H1 (cell line): Measurements from ENCODE around the gene GRIK1. TPM values are rescaled to one million over a fixed set of nuclear protein-coding genes. Genes with fewer than 3 reads are reported as not detected.

Source experiments
- CTCF ChIA-PET: fragments of 300-600 bp; sonication (Branson Sonifier 250); formaldehyde crosslinking; loops from one replicate; lab custom pipeline; 2021; ENCODE audit not compliant: partially characterized antibody; lab: Charles Lee
- POLR2A ChIA-PET: fragments of 300-600 bp; sonication (Branson Sonifier 250); formaldehyde crosslinking; loops from one replicate; lab custom pipeline; 2021; ENCODE audit warnings: inconsistent platforms; ENCODE audit not compliant: partially characterized antibody; lab: Charles Lee
- DNase-seq, 2 experiments: peaks; one replicate each; pipeline versions ENCODE4 v3.0.0 to v3.0.0-alpha.2; 2010 to 2022; ENCODE audit warnings: low spot score in 2 of 2, low read depth in 1 of 2, mixed read lengths in 1 of 2
- FAIRE-seq: peaks from 2 replicates; lab custom pipeline; 2011; peaks lifted over from hg19 to GRCh38; lab: Jason Lieb, UNC
- H2AFZ ChIP-seq: 2 replicates; pipeline ENCODE4 v1.8.1; 2012; ENCODE audit warnings: low read length, inconsistent platforms
- H2AK5ac ChIP-seq: 2 replicates; pipeline ENCODE4 v1.6.1; 2013; ENCODE audit warnings: low read depth, low read length
- H2BK120ac ChIP-seq: replicated peaks from 2 replicates; pipeline ENCODE3; 2013; ENCODE audit warnings: low read depth, low read length, inconsistent platforms
- H2BK12ac ChIP-seq: 2 replicates; pipeline ENCODE4 v1.6.1; 2013; ENCODE audit warnings: low read depth, low read length
- H2BK15ac ChIP-seq: 2 replicates; pipeline ENCODE4 v1.6.1; 2013; ENCODE audit warnings: low read length
- H2BK20ac ChIP-seq: 2 replicates; pipeline ENCODE4 v1.6.1; 2013; ENCODE audit warnings: low read length
- H2BK5ac ChIP-seq: 2 replicates; pipeline ENCODE4 v1.6.1; 2013; ENCODE audit warnings: low read depth, low read length
- H3K14ac ChIP-seq: 2 replicates; pipeline ENCODE4 v1.6.1; 2013; ENCODE audit warnings: inconsistent platforms; ENCODE audit not compliant: insufficient read length
- H3K18ac ChIP-seq: 2 replicates; pipeline ENCODE4 v1.6.1; 2013; ENCODE audit warnings: low read length; ENCODE audit errors: extremely low read depth
- H3K23ac ChIP-seq: 2 replicates; pipeline ENCODE4 v1.6.1; 2013; ENCODE audit warnings: inconsistent platforms; ENCODE audit not compliant: insufficient read length
- H3K23me2 ChIP-seq: 2 replicates; pipeline ENCODE4 v1.6.1; 2013; ENCODE audit warnings: low read depth, low read length
- H3K27ac ChIP-seq: 2 replicates; pipeline ENCODE4 v1.6.1; 2011; ENCODE audit warnings: low read depth, low read length, inconsistent platforms
- H3K27me3 ChIP-seq, 4 experiments: replicated peaks in 1 of 4; 1 replicate in 1 of 4; 2 replicates in 3 of 4; pipeline versions ENCODE4 v1.6.1 to v1.8.1; 2011 to 2013; ENCODE audit warnings: low read length in 3 of 4, mild to moderate bottlenecking in 3 of 4, inconsistent platforms in 2 of 4, mixed read lengths in 2 of 4, moderate library complexity in 1 of 4; ENCODE audit not compliant: control insufficient read depth in 3 of 4, insufficient read depth in 3 of 4; ENCODE audit errors: extremely low read depth in 1 of 4
- H3K36me3 ChIP-seq, 4 experiments: 2 replicates each; pipeline versions ENCODE4 v1.6.1 to v1.8.1; 2011 to 2013; ENCODE audit warnings: mild to moderate bottlenecking in 4 of 4, low read length in 3 of 4, moderate library complexity in 2 of 4, control low read depth in 1 of 4, inconsistent platforms in 1 of 4; ENCODE audit not compliant: insufficient read depth in 4 of 4, control insufficient read depth in 2 of 4
- H3K4ac ChIP-seq: replicated peaks from 2 replicates; pipeline ENCODE3; 2013; ENCODE audit warnings: low read length, low read depth, mixed read lengths, inconsistent platforms; ENCODE audit not compliant: insufficient read length
- H3K4me1 ChIP-seq, 4 experiments: replicated peaks in 1 of 4; 1 replicate in 1 of 4; 2 replicates in 3 of 4; pipeline versions ENCODE4 v1.6.1 to v1.8.1; 2011 to 2013; ENCODE audit warnings: low read length in 3 of 4, inconsistent platforms in 2 of 4, mixed read lengths in 1 of 4; ENCODE audit not compliant: insufficient read depth in 4 of 4, control insufficient read depth in 3 of 4
- H3K4me2 ChIP-seq, 2 experiments: 2 replicates each; pipeline versions ENCODE4 v1.6.1 to v1.8.1; 2011 to 2013; ENCODE audit warnings: low read depth in 2 of 2, low read length in 2 of 2, control low read depth in 1 of 2, inconsistent platforms in 1 of 2, mild to moderate bottlenecking in 1 of 2; ENCODE audit not compliant: insufficient read depth in 1 of 2
- H3K4me3 ChIP-seq, 4 experiments: fragments of 200-600, 300-600 bp in 1 of 4; sonication (generic), shearing (Covaris generic), sonication (Bioruptor Twin) in 1 of 4; 2 replicates each; pipeline versions ENCODE4 v1.5.1 to v1.8.1; 2011 to 2016; ENCODE audit warnings: low read length in 4 of 4, low read depth in 3 of 4, control low read depth in 2 of 4, inconsistent platforms in 2 of 4, mild to moderate bottlenecking in 2 of 4, mixed read lengths in 1 of 4, moderate library complexity in 1 of 4; ENCODE audit not compliant: insufficient read depth in 2 of 4; ENCODE audit errors: extremely low read depth in 1 of 4
- H3K56ac ChIP-seq: replicated peaks from 2 replicates; pipeline ENCODE3; 2013; ENCODE audit warnings: low read depth, mild to moderate bottlenecking, mixed read lengths, low read length, inconsistent platforms; ENCODE audit not compliant: insufficient read length
- H3K79me1 ChIP-seq: 2 replicates; pipeline ENCODE4 v1.6.1; 2013; ENCODE audit warnings: low read depth, low read length, control low read depth
- H3K79me2 ChIP-seq, 2 experiments: 2 replicates each; pipeline versions ENCODE4 v1.6.1 to v1.8.1; 2012 to 2013; ENCODE audit warnings: low read length in 2 of 2, mild to moderate bottlenecking in 2 of 2, inconsistent platforms in 1 of 2; ENCODE audit not compliant: insufficient read depth in 2 of 2, control insufficient read depth in 1 of 2
- H3K9ac ChIP-seq, 4 experiments: replicated peaks in 1 of 4; 1 replicate in 1 of 4; 2 replicates in 3 of 4; pipeline versions ENCODE4 v1.6.1 to v1.8.1; 2011 to 2013; ENCODE audit warnings: low read depth in 3 of 4, low read length in 3 of 4, control low read depth in 2 of 4, mild to moderate bottlenecking in 2 of 4, moderate library complexity in 2 of 4, inconsistent platforms in 1 of 4; ENCODE audit errors: extremely low read depth in 1 of 4
- H3K9me3 ChIP-seq, 2 experiments: 2 replicates each; pipeline versions ENCODE4 v1.6.1 to v1.8.1; 2012 to 2013; ENCODE audit warnings: mild to moderate bottlenecking in 2 of 2, moderate library complexity in 2 of 2, control low read depth in 1 of 2, inconsistent platforms in 1 of 2, low read depth in 1 of 2, low read length in 1 of 2, mixed read lengths in 1 of 2; ENCODE audit not compliant: insufficient read depth in 2 of 2
- H4K20me1 ChIP-seq, 2 experiments: replicated peaks in 1 of 2; 2 replicates each; pipeline versions ENCODE3 to v1.8.1; 2011 to 2013; ENCODE audit warnings: inconsistent platforms in 2 of 2, low read length in 2 of 2, mild to moderate bottlenecking in 1 of 2; ENCODE audit not compliant: insufficient read depth in 2 of 2, control insufficient read depth in 1 of 2
- H4K5ac ChIP-seq: 2 replicates; pipeline ENCODE4 v1.6.1; 2013; ENCODE audit warnings: low read length, low read depth, mixed read lengths, inconsistent platforms; ENCODE audit not compliant: insufficient read length
- H4K8ac ChIP-seq: 2 replicates; pipeline ENCODE4 v1.8.0; 2013; ENCODE audit warnings: mild to moderate bottlenecking, moderate library complexity, low read length, inconsistent platforms; ENCODE audit not compliant: insufficient read depth; ENCODE audit errors: extremely low read depth
- H4K91ac ChIP-seq: replicated peaks from 2 replicates; pipeline ENCODE3; 2013; ENCODE audit warnings: low read length, mixed read lengths, inconsistent platforms; ENCODE audit not compliant: insufficient read length
- BCL11A ChIP-seq, 2 experiments: IDR thresholded peaks; one replicate each; pipeline ENCODE4 v1.6.1; 2011; ENCODE audit warnings: low read depth in 2 of 2, low read length in 2 of 2, mild to moderate bottlenecking in 2 of 2
- POLR2A ChIP-seq, 2 experiments: IDR thresholded peaks; 1 replicate in 1 of 2; 2 replicates in 1 of 2; pipeline ENCODE4 v1.6.1; 2011; ENCODE audit warnings: low read depth in 2 of 2, low read length in 2 of 2, mild to moderate bottlenecking in 2 of 2; ENCODE audit errors: control extremely low read depth in 1 of 2
- RNF2 ChIP-seq: fragments of 200-900, 300-1000 bp; sonication (generic); IDR thresholded peaks from 2 replicates; pipeline ENCODE4 v1.7.1; 2016; ENCODE audit warnings: borderline replicate concordance, low read depth, mild to moderate bottlenecking, antibody characterized with exemption, low read length; ENCODE audit not compliant: poor library complexity, severe bottlenecking; ENCODE audit errors: missing control alignments
- RXRA ChIP-seq: IDR thresholded peaks from 2 replicates; pipeline ENCODE4 v1.6.1; 2011; ENCODE audit warnings: low read depth, mild to moderate bottlenecking, low read length, moderate library complexity; ENCODE audit not compliant: insufficient read depth
- SIRT6 ChIP-seq: IDR thresholded peaks from one replicate; pipeline ENCODE4 v1.7.1; 2012; ENCODE audit warnings: low read length, inconsistent platforms
- TCF12 ChIP-seq: IDR thresholded peaks from 2 replicates; pipeline ENCODE4 v1.6.1; 2011; ENCODE audit warnings: low read depth, mild to moderate bottlenecking, low read length
- WGBS, 2 experiments: shearing (Covaris generic) in 1 of 2; methylation state at CpG; one replicate each; pipeline versions ENCODE4 v1.1.6 to v1.1.7; 2013 to 2015; ENCODE audit warnings: low lambda C conversion rate in 2 of 2, mixed read lengths in 2 of 2, inconsistent platforms in 1 of 2, low coverage in 1 of 2, missing lambda C conversion rate in 1 of 2; ENCODE audit not compliant: insufficient replicate concordance in 2 of 2, insufficient coverage in 1 of 2, insufficient read length in 1 of 2; ENCODE audit errors: extremely low coverage in 1 of 2, missing lambda C conversion rate in 1 of 2; 5-methylcytosine and 5-hydroxymethylcytosine counted together
- polyA plus RNA-seq, 7 experiments: library from polyadenylated mRNA; depleted of rRNA in 3 of 7; stranded (reverse) in 5 of 7; unstranded in 2 of 7; fragments of >200 nt in 5 of 7; fragments of 200-250 nt in 2 of 7; gene quantifications; 1 replicate in 5 of 7; 2 replicates in 1 of 7; 4 replicates in 1 of 7; pipeline versions ENCODE4 v1.2.1 to v1.2.3, GENCODE V29; 2011 to 2013; ENCODE audit warnings: missing spikeins in 2 of 7, mixed read lengths in 2 of 7
- total RNA-seq: library from RNA; stranded (reverse); fragmentation: NEBNext Ultra II Directional; extraction: Animal tissue kit (Norgen Biotek cat#: 25700); gene quantifications from 2 replicates; pipeline ENCODE4 v1.2.1, GENCODE V29; 2021

The GRIK1 gene
- total and polyA plus RNA-seq, 2 of the 8 experiments (the other 6 are each of a cell fraction or from before 2014, with no cell fraction given): 0.11 to 0.32 TPM

DNA sequence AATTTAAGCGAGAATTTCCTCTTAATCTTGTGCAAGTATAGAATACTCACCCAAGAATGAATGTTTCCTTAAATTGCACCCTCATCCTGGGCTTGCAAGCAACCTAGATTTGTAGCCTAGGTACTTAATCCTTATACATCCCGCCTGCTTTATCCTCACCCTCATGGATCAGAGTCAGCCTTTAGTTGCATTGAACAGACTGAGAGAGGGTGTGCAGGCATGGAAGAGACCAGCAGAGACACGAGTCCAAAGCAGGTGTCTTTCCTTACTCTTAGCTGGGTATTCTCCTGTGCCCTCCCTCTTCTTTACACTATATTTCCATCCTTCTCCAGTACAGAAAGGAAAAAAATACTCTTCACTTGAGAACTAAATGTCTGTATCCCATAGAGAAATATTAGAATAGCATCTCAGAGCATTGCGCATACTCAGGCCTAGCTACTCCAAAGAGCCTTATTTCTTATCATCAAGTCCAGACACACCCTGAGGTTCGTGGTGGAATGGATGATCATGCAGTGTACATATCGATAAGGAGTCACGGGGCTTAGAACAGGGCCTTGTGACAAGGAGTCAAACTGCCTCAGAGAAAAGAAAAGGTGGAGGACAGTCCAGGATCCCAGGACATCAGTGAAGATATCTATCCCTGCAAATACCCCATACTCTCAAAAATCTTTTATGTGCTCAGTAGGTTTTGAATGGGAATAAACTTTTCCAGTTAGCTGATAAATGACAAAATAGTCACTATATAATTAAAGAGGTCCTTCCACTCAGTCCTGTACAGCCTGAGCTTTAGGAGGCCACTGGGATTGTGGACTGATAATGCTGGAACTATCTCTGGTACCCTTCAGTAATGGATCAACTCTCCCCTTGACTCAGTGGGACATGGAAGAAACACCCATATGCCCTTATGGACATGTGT is 297.9 kb downstream of the GRIK1 start:
- no peaks in the 10 kb centered on the region for H3K27me3 ChIP-seq
- H3K27ac ChIP-seq: no peak overlapping the region
- H3K79me1 ChIP-seq: no peaks in the 10 kb centered on the region
- H3K4me3 ChIP-seq: no peak overlapping the region
- H3K4me2 ChIP-seq: no peak overlapping the region
- H2BK20ac ChIP-seq: no peak overlapping the region
- no peak overlapping the region for H4K5ac ChIP-seq
- FAIRE-seq (no peak), DNase-seq (no peak)
- WGBS, 2 experiments: 90% methylated on average over 7 of the region's 7 CpGs; no CpG with 5 or more reads in 1 of the 2 experiments
- H3K14ac ChIP-seq: no peak overlapping the region
- H3K36me3 ChIP-seq: no peaks in the 10 kb centered on the region
- no peak overlapping the region for H2BK5ac ChIP-seq
- no peak for TF ChIP-seq RNF2
- TF ChIP-seq RXRA: no peak
- TF ChIP-seq TCF12: no peak
- no peak for TF ChIP-seq BCL11A (IDR thresholded peaks at IDR 0.05; ENCODE audit: low read depth in 2 of 2, low read length in 2 of 2)
- TF ChIP-seq SIRT6: no peak
- TF ChIP-seq POLR2A (IDR thresholded peaks at IDR 0.05; ENCODE audit: control extremely low read depth in 1 of 2, low read depth in 2 of 2, low read length in 2 of 2): no peak
- ChIA-PET CTCF (interaction anchor here (1.4 kb wide), 1 partner anchor 30 kb away, joined by 3 read pairs; no protein-coding TSS in a partner anchor), POLR2A (no interaction called here)
- H2AFZ ChIP-seq: no peak overlapping the region
- no peaks in the 10 kb centered on the region for H3K9me3 ChIP-seq
- H3K56ac ChIP-seq: no peak overlapping the region
- no peaks in the 10 kb centered on the region for H3K4me1 ChIP-seq
- H2AK5ac ChIP-seq: no peak overlapping the region
- H2BK15ac ChIP-seq: no peak overlapping the region
- no peaks in the 10 kb centered on the region for H3K79me2 ChIP-seq
- H3K9ac ChIP-seq: no peak overlapping the region
- no peak overlapping the region for H3K4ac ChIP-seq
- no peak overlapping the region for H2BK12ac ChIP-seq
- no peak overlapping the region for H4K8ac ChIP-seq
- no peak overlapping the region for H3K23ac ChIP-seq
- no peak overlapping the region for H2BK120ac ChIP-seq
- H4K91ac ChIP-seq: no peak overlapping the region
- H4K20me1 ChIP-seq: no peaks in the 10 kb centered on the region
- H3K18ac ChIP-seq: no peak overlapping the region
- no peaks in the 10 kb centered on the region for H3K23me2 ChIP-seq
